ENCODE measurements around the gene TMED1.

GRCh38 chr19:10884274-10884673 is 48.3 kb upstream of the TMED1 start:
- TF ChIP-seq CTCF (IDR thresholded peaks at IDR 0.05) (no peak), ZFX (IDR thresholded peaks at IDR 0.05; ENCODE audit: borderline replicate concordance) (no peak)
